Stimulated activated CD4-positive, alpha-beta T cell treated with anti-CD3 and anti-CD28 coated beads, Interleukin-1b, Interleukin-23, amount 100 ng/mL, for 48 hours (primary cell): Measurements from ENCODE around the gene ABLIM3.

Experiments used
- DNase-seq: peaks from one replicate; pipeline ENCODE4 v3.0.0-alpha.2; 2020

ABLIM3 gene

DNA sequence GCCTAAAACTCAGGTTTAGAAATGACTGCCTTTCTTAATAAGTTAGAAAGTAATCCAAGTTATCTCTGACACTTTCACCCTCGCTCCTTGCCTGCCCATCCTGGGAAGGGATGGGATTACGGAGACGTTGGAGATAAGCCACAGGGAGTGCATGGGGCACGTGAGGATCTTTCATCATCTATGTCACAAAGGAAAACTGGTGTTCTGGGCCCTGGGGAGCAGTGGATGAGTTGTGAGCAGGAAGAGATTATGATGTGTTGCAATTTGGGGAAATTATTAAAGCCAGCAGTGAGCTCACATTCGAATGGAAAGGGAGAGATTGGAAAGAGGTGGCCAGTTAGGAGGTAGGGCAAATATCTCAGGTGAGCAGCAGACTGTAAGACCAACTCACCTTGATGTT lies 143.2 kb downstream of the ABLIM3 start:
- no peak for DNase-seq

DNA sequence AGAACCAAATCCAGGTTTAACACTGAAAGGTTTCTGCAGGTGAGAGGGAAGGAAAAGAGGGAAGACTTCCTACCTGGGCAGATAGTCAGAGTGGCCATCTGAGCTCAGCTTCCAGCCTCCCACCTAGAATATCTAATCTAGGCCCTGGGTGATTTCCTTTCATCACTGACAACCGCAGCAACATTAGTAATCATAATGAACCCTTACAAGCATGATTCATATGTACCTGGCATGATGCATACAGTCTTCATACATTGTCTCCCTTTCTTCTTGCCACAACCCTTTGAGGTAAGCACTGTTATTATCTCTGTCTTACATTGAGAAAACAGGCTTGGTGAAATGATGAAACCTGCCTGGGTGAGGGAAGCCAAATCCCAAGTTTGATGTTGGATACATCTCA lies 143.9 kb downstream of the ABLIM3 start:
- no peak for DNase-seq

DNA sequence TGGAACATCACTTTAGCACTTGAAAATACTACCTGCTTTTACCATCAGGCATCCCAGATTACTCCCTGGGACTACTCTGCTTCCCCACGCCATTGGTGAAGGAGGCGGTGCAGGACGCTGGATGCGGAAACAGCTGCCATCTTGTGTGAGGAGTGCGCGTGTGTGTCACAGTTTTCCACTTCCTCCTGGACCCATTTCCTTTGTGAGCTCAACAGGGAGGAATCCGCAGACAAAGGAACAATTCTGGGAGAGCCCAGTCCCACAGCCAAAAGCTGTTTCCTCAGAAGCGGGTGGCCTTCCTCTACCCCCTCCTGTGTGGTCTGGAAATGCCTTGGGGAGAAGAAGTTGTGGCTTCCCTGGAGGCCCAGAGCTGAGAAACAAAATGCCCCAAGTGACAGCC lies 147.1 kb downstream of the ABLIM3 start:
- no peak for DNase-seq

DNA sequence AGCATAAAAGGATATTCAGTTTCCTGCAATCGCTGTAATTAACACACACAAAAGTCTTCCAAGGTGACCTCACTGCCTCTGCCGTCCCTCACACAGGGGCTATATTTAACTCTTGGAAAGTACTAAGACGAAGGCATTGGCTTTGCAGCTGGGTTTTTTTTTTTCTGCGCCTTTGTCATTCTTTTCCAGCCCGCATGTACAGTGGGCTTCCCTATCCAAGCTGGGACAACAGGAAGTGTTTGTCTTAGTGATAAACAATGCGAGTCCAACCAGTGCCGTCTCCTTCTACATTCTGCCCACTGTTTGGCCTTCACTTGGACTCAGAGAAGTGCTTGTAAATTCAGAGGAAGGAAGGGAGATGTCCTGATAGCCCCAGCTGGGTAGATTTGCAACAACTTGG lies 148.0 kb downstream of the ABLIM3 start:
- no peak for DNase-seq

- DNase-seq = no peak
Observed at GRCh38 chr5:149294872-149295829, 153.9 kb downstream of the ABLIM3 start.

DNA sequence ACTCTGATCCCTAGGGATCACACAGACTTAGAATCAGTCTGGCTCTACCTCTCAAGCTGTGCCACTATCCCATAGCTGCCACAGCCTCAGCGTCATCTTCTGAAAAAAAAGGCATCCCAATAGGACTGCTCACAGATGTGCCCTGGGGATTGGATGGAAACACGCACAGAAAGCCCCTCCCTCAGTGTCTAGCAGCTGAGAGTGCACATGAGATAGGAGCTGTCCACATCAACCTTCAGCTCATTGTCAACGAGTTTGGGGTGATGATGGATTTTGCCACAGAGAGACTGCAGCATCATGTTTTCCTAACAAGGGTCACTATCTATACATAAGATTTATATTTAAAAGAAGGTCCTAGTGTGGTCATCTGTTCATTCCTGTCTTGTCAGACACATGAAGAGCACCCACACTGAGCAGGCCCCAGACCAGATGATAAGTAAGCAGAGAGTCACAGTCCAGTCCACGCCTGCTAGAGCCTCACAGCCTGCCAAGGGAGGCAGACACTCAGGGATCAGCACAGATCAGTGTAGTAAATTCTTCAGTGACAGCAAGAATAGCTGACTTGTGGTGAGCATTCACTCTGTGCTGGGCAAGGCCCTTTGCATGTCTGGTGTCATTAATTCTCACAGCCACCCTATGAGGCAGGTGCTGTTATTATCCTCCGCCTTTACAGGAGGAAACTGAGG lies 156.2 kb downstream of the ABLIM3 start:
- DNase-seq = no peak

GRCh38 chr5:149298163-149298562 lies 156.9 kb downstream of the ABLIM3 start:
- DNase-seq = no peak

GRCh38 chr5:149298842-149299404 lies 157.6 kb downstream of the ABLIM3 start:
- no peak for DNase-seq

DNA sequence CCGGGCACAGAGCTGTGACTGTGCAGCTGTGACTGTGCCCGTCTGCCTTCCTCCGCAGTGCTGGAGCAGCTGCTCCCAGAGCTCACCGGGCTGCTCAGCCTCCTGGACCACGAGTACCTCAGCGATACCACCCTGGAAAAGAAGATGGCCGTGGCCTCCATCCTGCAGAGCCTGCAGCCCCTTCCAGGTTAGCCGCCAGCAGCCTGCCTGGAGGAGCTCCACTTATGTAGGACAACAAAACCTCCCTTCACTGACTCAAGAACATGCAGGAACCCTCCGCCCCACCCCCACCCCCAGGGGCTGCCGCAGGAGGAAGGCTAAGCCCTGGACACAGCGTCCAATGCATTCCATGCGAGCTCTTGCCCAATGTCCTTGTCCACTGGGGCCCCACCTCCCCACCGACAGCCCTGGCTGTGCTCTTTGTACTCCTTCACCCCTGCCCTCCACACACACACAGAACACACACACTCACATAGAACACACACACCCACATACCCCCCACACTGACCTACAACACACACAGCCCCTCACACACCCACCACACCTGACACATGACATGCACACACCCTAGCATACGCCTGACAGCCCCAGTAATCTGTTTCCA lies 158.3 kb downstream of the ABLIM3 start:
- no peak for DNase-seq

- DNase-seq = no peak
Observed at GRCh38 chr5:149300441-149300840, 159.1 kb downstream of the ABLIM3 start.

- DNase-seq = no peak
Observed at GRCh38 chr5:149301049-149301743, 159.9 kb downstream of the ABLIM3 start.

DNA sequence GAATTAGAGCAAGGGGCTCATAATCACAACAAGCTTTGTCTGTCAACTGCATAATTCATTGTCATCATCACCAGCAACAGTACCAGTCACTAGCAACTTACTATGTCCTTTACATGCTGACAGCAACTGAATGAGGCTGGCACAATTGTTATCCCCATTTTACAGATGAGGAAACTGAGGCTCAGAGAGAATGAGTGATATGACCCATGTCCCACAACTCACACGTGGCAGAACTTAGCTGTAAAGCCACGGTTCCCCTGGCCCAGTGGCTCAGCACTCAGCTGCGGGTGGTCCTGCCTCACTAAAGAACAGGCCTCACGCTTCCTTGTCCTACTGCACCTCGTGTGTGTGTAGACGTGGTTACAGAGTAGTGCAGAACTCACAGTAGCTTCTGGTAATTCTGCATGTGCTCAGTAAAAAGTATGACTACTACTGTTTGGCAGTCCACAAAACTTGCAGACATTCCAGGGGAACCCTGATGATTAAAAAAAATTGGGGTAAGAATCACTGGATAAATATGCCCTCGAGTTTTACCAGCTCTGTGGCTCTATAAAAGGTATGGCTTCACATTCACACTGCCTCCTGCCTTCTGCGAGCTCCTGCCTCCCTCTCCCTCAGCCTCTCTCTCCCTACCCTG lies 160.6 kb downstream of the ABLIM3 start:
- no peak for DNase-seq

DNA sequence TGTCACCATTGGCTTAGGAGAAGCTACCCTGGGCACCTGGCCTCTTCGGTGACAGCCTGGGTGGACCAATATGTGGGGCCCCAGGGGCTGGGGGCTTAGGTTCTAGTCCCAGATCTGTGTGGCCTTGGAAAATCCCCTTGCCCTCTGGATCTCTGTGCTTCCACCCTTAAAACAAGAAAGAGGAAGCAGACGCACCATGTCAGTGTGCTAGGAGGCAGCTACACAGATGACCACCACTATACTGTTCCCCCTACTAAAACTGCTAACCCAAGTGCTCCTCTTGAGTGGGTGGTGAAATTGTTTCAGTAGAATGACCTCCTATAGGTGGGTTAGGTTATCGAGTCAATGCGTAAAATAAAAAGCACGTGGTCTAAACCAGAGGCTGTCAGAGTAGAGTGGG lies 161.3 kb downstream of the ABLIM3 start:
- DNase-seq = no peak

- DNase-seq = no peak
Observed at GRCh38 chr5:149303210-149303609, 161.9 kb downstream of the ABLIM3 start.

- no peak for DNase-seq
Observed at GRCh38 chr5:149304195-149305078, 163.1 kb downstream of the ABLIM3 start.

- no peak for DNase-seq
Observed at GRCh38 chr5:149309354-149309753, 168.1 kb downstream of the ABLIM3 start.
